GM21619 (cell line): ENCODE data around the gene TMEM213.
"Not testable (repeated sequence)": the region's sequence is repeated elsewhere in the genome, so short reads cannot be mapped to it uniquely, and the experiment has no call there.

Experiments used
- ATAC-seq: cut with Tn5 transposase; IDR thresholded peaks from one replicate; pipeline ENCODE4 v1.9.1; 2021; ENCODE audit not compliant: unreplicated experiment

TMEM213 gene

DNA sequence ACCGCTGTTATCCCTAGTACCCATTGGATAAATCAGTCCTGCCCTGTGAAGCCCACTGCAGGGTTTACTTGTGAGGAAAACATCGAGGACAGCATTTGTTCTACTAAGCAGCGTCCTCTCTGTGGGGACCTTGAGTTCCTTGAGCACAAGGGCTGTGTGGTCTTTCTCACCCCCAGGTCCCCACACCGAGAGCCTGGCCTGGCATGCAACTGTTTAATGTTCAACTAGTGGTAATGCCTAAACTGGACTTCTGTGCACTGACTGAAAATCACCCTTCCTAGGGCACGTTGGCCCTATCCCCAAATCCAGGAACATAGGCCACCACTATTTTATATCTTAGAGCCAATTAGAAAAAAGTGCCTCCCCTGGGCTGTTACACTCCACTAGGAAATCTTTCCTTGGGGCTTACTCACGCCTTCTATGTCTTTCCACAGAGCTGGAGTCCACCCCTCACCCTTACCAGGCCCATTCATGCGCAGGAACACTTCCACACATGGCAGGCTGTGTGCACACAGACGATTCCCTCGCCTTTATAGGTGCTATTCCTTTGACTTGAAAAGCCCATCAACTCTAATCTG lies 1.7 kb upstream of the TMEM213 start:
- ATAC-seq: no peak

DNA sequence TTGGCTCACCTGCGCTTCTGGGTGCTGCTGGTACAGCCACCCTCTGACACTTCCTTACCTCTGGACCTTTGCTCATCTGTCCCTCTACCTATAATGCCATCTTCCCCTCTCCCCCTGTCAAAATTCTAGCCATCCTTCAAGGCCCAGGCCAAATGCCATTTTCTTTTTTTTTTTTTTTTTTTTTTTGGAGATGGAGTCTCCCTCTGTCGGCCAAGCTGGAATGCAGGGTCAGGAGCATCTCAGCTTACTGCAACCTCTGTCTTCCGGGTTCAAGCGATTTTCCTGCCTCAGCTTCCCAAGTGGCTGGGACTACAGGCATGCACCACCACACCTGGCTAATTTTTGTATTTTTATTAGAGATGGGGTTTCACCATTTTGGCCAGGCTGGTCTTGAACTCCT lies 748 bp upstream of the TMEM213 start:
- ATAC-seq: not testable (repeated sequence)

DNA sequence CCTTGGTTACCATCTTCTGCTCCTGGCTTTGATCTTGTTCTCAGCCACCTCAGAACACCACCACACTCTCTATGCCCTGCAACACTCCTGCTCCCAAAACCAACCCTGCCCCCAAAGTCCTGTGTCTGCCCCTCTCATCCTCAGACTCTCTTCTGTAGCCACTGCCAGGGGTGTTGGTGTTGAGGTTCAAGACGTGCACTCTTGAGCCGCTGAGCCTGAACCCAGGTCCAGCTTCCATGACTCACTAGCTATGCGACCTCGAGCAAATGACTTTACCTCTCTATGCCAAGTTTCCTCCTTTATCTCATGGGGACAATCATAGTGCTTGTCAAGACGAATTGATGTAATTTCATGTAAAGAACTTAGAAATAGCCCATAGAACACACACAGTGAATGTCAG lies 1.0 kb downstream of the TMEM213 start:
- no peak for ATAC-seq

DNA sequence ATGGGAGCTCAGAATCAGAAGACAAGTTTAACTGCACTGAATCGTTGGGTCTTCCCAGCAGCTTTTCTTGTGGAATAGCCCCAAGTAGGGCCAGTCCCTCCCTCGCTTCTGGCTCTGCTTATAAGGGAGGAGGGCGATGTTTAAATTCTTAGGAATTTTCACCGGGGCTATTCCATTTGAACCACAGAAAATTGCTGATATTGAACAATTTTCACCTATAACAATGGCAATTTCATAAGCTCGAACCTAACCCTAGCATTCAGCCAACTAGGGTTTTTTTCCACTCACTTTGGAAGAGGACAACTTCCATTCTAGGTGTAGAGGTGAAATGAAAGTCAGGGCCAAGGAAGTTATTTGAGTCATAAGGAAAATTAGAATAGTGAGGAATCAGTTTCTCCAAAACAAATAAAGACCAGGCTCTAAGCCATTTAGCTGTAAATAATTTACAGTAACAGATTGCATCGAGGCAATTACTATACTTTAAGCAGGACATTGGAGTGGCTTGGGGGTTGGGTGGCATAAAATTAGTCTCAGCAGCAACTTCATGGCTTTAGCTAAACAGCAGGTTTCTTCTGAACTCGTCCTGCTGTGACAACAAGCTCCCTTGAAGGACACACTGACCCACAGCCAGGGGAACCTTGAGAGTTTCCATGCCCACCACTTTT lies 1.7 kb downstream of the TMEM213 start:
- no peak for ATAC-seq

DNA sequence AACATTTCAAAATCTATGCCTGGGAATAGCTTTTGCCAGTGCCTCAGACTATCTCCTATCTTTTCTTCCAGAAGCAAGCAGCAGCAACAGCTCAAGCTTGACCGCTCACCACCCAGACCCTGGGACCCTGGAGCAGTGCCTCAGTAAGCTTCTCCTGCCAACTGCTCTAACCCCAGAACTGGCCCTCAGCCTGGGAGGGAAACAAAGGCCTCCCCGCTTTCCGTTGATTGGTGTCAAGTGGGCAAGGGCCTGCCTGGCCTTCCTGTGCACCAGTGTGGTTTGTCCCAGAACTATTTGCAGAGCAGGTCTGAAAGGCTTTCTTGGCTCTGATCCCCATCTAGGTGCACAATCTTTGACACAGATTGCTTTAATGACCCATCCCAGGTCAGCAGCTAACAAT lies 3.5 kb downstream of the TMEM213 start:
- no peak for ATAC-seq

DNA sequence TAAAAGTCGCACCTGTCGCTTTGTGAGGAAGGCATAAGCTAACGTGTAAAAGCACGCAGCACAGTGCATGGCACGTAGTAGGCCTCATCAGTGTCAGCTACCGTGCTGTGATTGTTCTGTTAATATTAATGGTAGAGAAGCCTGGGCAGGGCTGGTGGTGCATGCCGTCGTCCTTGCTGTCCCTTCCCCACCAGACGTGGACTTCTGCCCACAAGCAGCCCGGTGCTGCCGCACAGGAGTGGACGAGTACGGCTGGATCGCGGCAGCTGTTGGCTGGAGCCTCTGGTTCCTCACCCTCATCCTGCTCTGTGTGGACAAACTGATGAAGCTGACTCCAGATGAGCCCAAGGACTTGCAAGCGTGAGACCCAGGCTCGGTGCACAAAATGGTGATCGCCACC lies 4.9 kb downstream of the TMEM213 start:
- no peak for ATAC-seq

DNA sequence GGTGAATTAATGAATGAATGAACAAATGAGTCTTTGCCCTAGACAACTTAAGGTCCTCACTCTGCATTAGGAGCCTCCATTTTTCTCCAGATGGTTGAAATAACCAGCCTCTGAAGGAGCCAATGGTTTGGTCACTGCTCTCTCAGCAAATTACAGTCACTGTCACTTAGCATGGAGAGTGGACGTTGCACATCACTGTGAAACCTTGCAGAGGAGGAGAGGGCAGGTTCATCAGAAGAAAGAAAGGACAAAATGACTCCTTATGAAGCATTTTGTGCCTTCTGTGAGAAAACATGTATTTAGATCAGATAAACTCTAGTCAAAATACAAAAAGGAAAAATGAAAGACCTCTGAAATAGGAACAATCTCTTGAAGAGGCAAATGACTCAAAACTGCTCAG lies 6.8 kb downstream of the TMEM213 start:
- no peak for ATAC-seq

DNA sequence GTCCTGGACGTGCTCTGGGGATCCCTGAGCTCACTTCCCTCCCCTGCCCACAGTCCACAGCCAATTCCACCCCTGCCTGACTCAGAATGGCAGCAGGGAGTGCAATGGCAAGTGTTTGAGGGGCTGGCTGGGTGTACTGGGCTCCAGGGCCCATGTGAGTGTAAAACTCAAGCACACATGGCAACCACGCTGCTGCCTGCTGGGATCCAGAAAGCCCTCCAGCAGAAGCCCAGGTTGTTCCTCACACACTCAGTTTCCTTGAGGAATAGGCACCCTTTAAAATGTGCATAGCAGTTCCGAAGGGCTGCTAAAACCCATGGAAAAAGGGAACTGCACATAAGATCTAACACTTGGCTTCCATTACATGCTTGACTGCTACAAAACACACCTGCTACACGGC lies 11.6 kb downstream of the TMEM213 start:
- no peak for ATAC-seq

DNA sequence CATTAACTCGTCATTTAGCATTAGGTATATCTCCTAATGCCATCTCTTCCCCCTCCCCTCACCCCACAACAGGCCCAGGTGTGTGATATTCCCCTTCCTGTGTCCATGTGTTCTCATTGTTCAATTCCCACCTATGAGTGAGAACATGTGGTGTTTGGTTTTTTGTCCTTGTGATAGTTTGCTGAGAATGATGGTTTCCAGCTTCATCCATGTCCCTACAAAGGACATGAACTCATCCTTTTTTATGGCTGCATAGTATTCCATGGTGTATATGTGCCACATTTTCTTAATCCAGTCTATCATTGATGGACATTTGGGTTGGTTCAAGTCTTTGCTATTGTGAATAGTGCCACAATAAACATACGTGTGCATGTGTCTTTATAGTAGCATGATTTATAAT lies 13.5 kb downstream of the TMEM213 start:
- ATAC-seq: not testable (repeated sequence)

DNA sequence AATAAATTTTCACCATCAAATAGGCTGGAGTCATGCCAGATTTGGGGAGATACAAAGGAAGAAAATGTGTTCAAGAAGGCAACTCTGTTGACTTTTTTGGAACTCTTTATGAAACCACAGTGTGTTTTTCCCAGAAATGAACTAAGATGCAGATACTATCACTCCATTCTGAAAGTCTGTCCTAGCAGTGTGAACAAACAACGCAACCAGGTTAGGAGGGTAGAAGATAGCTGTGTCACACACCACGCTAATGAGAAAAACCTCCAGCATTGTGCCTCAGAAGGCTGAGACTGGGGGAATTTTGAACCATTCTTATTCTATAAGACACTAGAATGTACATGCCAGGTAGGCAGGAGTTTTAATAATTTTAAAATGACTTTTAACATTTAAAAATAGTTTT lies 16.2 kb downstream of the TMEM213 start:
- ATAC-seq: no peak

DNA sequence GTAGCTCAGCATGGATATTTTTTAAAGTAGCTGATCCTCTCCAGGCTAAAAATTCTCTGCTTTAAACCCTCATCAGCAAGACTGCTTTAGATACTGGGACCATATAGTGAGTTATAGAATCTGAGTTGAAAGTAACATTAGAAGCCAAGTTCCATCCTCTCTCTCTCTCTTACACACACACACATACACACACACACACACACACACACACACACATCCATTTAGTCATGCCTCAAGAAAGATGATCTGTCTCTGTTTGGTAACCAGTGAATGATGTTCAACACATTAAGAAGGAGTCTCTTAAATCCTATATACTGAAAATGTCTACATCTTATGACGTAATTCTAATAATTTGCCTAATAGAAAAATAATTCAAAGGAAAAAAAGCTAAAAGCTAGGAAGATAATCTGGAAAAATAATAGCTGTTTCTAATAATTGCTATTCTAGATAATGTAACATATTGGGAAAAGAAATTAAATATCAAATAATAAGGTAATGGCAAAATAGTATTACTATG lies 17.1 kb downstream of the TMEM213 start:
- no peak for ATAC-seq

DNA sequence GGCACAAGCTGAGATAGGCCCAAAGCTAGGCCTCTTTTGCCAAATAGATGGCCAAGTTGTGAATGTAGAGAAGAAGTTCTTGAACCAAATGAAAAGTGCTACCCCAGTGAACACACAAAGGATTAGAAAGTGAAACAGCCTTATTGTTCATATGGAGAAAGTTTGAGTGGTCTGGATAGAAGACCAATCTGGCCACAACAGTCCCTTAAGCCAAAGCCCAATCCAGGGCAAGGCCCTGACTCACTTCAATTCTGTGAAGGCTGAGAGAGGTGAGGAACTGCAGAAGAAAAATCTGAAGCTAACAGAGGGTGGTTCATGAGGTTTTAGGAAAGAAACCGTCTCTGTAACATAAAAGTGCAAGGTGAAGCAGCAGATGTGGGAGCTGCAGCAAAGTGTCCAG lies 18.9 kb downstream of the TMEM213 start:
- ATAC-seq: no peak

DNA sequence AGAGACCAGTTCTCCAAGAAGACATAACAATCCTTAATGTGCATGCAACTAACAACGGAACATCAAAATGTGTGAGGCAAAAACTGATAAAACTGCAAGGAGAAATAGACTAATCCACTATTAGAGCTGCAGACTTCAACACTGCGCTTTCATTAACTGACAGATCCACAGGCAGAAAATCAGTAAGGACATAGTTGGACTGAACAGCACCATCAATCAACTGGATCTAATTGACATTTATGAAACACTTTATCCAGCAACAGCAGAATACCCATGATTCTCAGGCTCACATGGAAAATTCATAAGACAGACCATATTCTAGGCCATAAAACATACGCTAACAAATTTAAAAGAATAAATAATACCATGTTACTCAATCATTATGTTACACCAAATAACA lies 21.8 kb downstream of the TMEM213 start:
- no peak for ATAC-seq

DNA sequence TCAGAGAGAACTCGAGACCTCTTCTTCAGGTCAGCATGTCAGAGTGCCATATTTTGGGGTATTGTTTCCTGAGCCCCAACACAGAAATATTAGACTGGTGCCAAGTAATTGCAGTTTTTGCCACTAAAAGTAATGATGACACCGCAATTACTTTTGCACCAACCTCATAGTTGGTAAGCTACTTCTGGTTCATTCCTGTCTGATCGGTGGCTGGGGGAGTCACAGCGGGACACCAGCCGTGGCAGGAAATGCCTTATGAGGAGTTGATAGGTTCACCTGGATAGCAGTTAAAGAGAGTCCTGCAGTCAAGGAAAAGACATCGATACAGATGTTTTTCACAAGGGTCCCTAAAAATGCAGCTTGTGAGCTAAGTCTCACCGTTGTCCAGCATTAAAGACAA lies 24.1 kb downstream of the TMEM213 start:
- no peak for ATAC-seq

DNA sequence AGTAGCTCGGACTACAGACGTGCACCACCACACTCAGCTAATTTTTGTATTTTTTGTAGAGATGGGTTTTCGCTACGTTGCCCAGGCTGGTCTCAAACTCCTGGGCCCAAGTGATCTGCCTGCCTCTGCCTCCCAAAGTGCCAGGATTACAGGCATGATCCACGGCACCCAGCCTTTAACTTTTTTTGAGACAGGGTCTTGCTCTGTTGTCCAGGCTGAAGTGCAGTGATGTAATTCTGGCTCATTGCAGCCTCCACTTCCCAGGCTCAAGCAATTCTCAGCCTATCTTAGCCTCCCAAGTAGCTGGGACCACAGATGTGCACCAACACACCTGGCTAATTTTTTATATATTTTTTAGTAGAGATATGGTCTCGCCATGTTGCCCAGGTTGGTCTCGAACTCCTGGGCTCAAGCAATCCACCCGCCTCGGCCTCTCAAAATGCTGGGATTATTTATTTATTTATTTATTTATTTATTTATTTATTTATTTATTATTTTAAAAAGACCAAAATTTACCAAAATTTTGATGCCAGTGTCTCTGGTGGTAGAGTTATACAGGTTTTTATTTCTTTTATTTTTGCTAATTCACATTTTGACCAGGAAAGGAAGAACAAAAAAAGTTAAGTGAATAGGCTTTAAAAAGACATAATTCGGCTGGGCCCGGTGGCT lies 25.2 kb downstream of the TMEM213 start:
- ATAC-seq: no peak

DNA sequence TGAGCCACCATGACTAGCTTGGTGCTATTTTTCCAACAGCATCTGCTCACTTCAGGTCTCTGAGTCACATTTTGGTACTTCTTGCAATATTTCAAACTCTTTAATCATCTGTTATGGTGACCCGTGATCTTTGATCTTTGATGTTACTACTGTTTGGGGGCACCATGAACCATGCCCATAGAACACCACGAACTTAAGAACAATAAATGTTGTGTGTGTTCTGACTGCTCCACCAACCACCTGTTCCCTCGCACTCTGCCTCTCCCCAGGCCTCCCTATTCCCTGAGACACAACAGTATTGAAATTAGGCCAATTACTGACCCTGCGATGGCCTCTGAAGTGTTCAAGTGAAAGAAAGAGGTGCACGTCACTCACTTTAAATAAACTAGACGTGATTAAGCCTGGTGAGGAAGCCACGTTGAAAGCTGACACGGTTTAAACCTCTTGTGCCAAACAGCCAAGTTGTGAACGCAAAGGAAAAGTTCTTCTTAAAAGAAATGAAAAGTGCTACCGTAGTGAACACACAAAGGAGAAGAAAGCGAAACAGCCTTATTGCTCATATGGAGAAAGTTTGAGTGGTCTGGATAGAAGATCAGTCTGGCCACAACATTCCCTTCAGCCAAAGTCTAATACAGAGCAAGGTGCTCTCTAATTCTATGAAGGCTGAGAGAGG lies 27.4 kb downstream of the TMEM213 start:
- no peak for ATAC-seq

DNA sequence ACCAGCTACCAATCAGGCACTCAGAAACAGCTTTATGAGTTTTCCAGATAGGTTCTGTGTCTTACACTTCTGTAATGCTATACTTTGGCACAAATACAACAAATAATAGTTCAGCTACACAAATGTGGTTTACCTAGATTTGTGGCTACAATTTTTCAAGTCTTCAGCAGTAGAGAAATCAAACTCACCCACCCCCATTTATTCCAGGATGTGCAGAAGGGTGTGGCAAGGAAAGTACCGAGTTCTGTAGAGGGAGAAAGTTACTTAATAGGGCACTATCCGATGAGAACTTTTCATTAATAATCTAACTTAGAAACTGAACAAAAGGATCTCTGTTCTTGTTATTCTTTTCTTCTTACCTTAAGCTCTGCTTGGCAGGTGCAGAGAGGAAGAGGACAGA lies 30.5 kb downstream of the TMEM213 start:
- ATAC-seq: no peak

DNA sequence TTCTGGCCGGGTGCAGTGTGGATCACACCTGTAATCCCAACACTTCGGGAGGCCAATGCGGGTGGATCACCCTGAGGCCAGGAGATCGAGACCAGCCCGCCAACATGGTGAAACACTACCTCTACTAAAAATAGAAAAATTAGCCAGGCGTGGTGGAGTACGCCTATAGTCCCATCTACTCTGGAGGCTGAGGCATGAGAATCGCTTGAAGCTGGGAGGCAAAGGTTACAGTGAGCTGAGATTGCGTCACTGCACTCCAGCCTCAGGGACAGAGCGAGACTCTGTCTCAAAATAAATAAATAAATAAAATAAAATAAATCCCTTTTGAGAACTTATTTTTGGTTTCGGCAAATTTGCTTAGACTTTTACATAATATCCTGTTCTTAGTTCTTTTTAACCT lies 31.5 kb downstream of the TMEM213 start:
- no peak for ATAC-seq

DNA sequence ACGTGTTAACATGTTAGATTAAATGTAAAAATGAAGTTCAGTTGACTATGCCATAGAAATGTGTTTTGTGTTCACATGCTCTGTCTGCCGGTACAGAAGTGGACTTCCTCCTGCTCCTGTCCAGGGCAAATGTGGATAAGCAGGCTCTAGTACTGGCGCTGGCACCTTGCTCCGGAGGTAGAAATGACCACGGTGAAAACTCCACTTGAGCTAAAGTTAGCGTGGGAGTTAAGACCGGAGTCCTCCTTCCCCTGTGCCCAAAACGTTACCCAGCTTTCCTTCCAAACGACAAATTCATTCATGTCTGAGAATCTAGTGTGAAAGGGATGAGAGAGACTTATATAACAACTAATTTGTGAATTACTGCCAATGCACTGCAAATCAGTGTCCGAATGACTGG lies 35.2 kb downstream of the TMEM213 start:
- no peak for ATAC-seq

DNA sequence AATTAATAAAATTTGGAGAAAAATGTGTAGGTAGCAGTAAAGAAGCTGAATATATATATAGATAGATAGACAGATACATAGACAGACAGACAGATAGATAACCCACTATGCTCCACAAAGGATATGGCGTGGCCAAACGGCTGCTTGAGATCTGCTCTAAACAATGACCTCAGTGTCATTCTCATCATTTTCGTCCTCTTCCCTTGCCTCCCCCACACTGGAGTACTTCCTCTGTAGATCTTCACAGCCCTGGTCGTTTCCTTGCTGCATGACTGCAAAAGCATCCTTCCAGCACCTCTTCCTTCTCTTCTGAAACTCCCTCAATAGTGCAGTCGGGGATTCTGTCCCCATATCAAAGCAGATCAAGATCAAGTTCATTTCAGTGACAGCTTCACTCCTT lies 35.8 kb downstream of the TMEM213 start:
- no peak for ATAC-seq

DNA sequence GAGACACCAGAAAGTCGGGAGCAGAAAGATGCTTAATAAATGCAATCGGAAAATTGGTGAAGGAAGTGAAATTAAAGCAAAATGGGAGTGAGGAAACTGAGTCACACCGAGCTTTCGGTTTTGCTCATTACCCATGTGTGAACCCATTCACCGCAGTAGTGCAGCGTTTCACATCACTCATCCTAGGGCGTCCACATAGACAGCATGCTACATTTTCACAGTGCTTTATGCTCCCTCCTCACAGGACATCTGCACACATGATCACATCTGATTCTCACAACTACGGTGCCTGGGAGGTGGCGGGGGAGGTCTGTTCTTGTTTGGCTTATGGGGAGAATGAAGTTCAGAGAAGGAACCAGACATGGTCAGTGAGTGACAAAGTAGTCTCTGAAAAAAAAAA lies 36.8 kb downstream of the TMEM213 start:
- ATAC-seq: no peak

DNA sequence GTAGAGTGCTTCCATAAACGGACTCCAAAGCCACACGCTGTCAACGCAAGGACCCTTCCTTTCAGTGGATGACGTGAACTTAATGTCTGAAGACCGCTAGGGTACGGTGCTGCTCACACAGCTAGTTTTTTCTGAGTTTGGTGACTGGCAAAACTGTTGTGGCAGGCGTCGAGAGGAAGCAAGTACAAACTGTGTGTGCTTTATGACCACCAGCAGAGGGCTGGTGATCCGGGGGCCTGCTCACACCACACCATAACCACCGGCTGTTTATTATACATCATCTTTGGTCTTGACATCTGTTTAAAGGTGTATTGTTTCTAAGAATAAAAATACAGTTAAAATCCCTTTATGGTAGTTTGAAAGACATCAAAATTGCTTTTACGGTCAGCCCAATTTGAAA lies 37.3 kb downstream of the TMEM213 start:
- ATAC-seq: no peak
